ENCODE measurements around the gene TMEM82.

The TMEM82 gene

GRCh38 chr1:15736038-15736891 lies 6.0 kb upstream of the TMEM82 start, which contains the start of gene SLC25A34:
Gene SLC25A34 (plus strand): TSS chr1:15736258. CDS start chr1:15736486, 228 bp downstream.
- DNase-seq (ENCODE audit: low spot score), result peak; percentile 27

- no peak for DNase-seq (ENCODE audit: low spot score)
Observed at GRCh38 chr1:15736892-15737261, 5.4 kb upstream of the TMEM82 start.

- no peak for DNase-seq (ENCODE audit: low spot score)
Observed at GRCh38 chr1:15737324-15738319, 4.7 kb upstream of the TMEM82 start.

GRCh38 chr1:15738416-15739113 lies 3.7 kb upstream of the TMEM82 start:
- no peak for DNase-seq (ENCODE audit: low spot score)

- DNase-seq (ENCODE audit: low spot score), result no peak
Observed at GRCh38 chr1:15739259-15739658, 3.0 kb upstream of the TMEM82 start.

- no peak for DNase-seq (ENCODE audit: low spot score)
Observed at GRCh38 chr1:15739745-15740144, 2.6 kb upstream of the TMEM82 start.

- peak; percentile 84 for DNase-seq (ENCODE audit: low spot score)
Observed at GRCh38 chr1:15740924-15741850, 1.1 kb upstream of the TMEM82 start.

- no peak for DNase-seq (ENCODE audit: low spot score)
Observed at GRCh38 chr1:15744122-15744679, 1.9 kb downstream of the TMEM82 start.

GRCh38 chr1:15747378-15747777 lies 5.1 kb downstream of the TMEM82 start:
- no peak for DNase-seq (ENCODE audit: low spot score)

- DNase-seq (ENCODE audit: low spot score), result no peak
Observed at GRCh38 chr1:15748264-15748663, 6.0 kb downstream of the TMEM82 start.

- DNase-seq (ENCODE audit: low spot score), result no peak
Observed at GRCh38 chr1:15748690-15749398, 6.5 kb downstream of the TMEM82 start.

- DNase-seq (ENCODE audit: low spot score), result no peak
Observed at GRCh38 chr1:15749399-15750291, 7.3 kb downstream of the TMEM82 start.

GRCh38 chr1:15750924-15751323 lies 8.6 kb downstream of the TMEM82 start:
- DNase-seq (ENCODE audit: low spot score), result no peak

GRCh38 chr1:15751717-15752116 lies 9.4 kb downstream of the TMEM82 start:
- no peak for DNase-seq (ENCODE audit: low spot score)

GRCh38 chr1:15753776-15754175 lies 11.5 kb downstream of the TMEM82 start:
- DNase-seq (ENCODE audit: low spot score), result no peak

- DNase-seq (ENCODE audit: low spot score), result no peak
Observed at GRCh38 chr1:15755021-15755645, 12.8 kb downstream of the TMEM82 start.

- DNase-seq (ENCODE audit: low spot score), result no peak
Observed at GRCh38 chr1:15755646-15756040, 13.3 kb downstream of the TMEM82 start.
